HepG2 (cell line): Measurements from ENCODE around the gene BIRC5. TPM values are rescaled to one million over a fixed set of nuclear protein-coding genes. Genes with fewer than 3 reads are reported as not detected.

Source experiments
- ATAC-seq: fragments of 200-7000 bp; cut with Tn5 transposase; 3 replicates; pipeline ENCODE4 v1.9.1; 2020; ENCODE audit warnings: mild to moderate bottlenecking, moderate library complexity
- BruUV-seq: library from RNA; stranded (reverse); fragments of 400-500 nt; replicated peaks from 2 replicates; lab custom pipeline; 2021; lab: Mats Ljungman, UMichigan
- CTCF ChIA-PET: fragments of 300-600 bp; formaldehyde crosslinking; extraction: SDS; loops from one replicate; lab custom pipeline; 2021; ENCODE audit warnings: low total read pairs, inconsistent platforms, low intra/inter-chr PET ratio; lab: Yijun Ruan, JAX
- POLR2A ChIA-PET: fragments of 350-600 bp; sonication (Branson Sonifier 250); formaldehyde crosslinking; loops from one replicate; lab custom pipeline; 2020; ENCODE audit warnings: antibody characterized with exemption, inconsistent platforms; lab: Yijun Ruan, JAX
- DNase-seq: peaks from one replicate; pipeline ENCODE4 v3.0.0-alpha.2; 2015; ENCODE audit warnings: low spot score
- FAIRE-seq: peaks from 3 replicates; lab custom pipeline; 2011; peaks lifted over from hg19 to GRCh38; lab: Jason Lieb, UNC
- H2AFZ ChIP-seq: one replicate; pipeline ENCODE4 v1.6.1; 2011; ENCODE audit warnings: low read length, inconsistent platforms
- H3K27ac ChIP-seq: fragments of 300-600 bp; 3 replicates; pipeline ENCODE4 v1.8.0; 2011; ENCODE audit warnings: mixed run types, mild to moderate bottlenecking, mixed read lengths, low read length, inconsistent platforms; ENCODE audit not compliant: insufficient read depth; ENCODE audit errors: extremely low read length
- H3K27me3 ChIP-seq, 2 experiments: fragments of 200-600 bp in 1 of 2; 2 replicates in 1 of 2; 3 replicates in 1 of 2; pipeline versions ENCODE4 v1.6.0 to v1.8.0; 2011; ENCODE audit warnings: low read length in 2 of 2, mild to moderate bottlenecking in 2 of 2, moderate library complexity in 2 of 2, inconsistent platforms in 1 of 2; ENCODE audit not compliant: insufficient read depth in 2 of 2, control insufficient read depth in 1 of 2
- H3K36me3 ChIP-seq, 2 experiments: fragments of 200-600 bp in 1 of 2; replicated peaks in 1 of 2; 2 replicates in 1 of 2; 3 replicates in 1 of 2; pipeline versions ENCODE4 v1.5.1 to v1.8.0; 2011; ENCODE audit warnings: low read length in 2 of 2, inconsistent platforms in 1 of 2; ENCODE audit not compliant: insufficient read depth in 2 of 2, control insufficient read depth in 1 of 2
- H3K4me1 ChIP-seq: 2 replicates; pipeline ENCODE4 v1.5.1; 2012; ENCODE audit warnings: low read length, inconsistent platforms; ENCODE audit not compliant: insufficient read depth
- H3K4me2 ChIP-seq: 2 replicates; pipeline ENCODE4 v1.6.0; 2011; ENCODE audit warnings: low read depth, low read length, inconsistent platforms
- H3K4me3 ChIP-seq, 3 experiments: fragments of 200-600 bp in 1 of 3; sonication (generic), shearing (Covaris generic) in 1 of 3; replicated peaks in 1 of 3; 2 replicates each; pipeline ENCODE4 v1.5.1; 2011 to 2016; ENCODE audit warnings: low read length in 3 of 3, inconsistent platforms in 2 of 3, low read depth in 2 of 3, mild to moderate bottlenecking in 2 of 3, control low read depth in 1 of 3, mixed read lengths in 1 of 3; ENCODE audit not compliant: insufficient read depth in 1 of 3
- H3K79me2 ChIP-seq: one replicate; pipeline ENCODE4 v1.6.1; 2011; ENCODE audit warnings: low read length, inconsistent platforms; ENCODE audit not compliant: insufficient read depth
- H3K9ac ChIP-seq: 2 replicates; pipeline ENCODE4 v1.6.0; 2011; ENCODE audit warnings: mild to moderate bottlenecking, low read depth, low read length, inconsistent platforms; ENCODE audit not compliant: insufficient read depth
- H3K9me3 ChIP-seq: 2 replicates; pipeline ENCODE4 v1.5.1; 2012; ENCODE audit warnings: mild to moderate bottlenecking, low read length
- H4K20me1 ChIP-seq: 2 replicates; pipeline ENCODE4 v1.6.0; 2011; ENCODE audit warnings: inconsistent platforms, mild to moderate bottlenecking, low read length, moderate library complexity; ENCODE audit not compliant: insufficient read depth
- ATM ChIP-seq: fragments of 450-650 bp; IDR thresholded peaks from 2 replicates; pipeline ENCODE4 v1.7.1; 2017; ENCODE audit warnings: mild to moderate bottlenecking, borderline replicate concordance
- DBP ChIP-seq: sonication (generic); formaldehyde crosslinking; IDR thresholded peaks from 2 replicates; pipeline ENCODE4 v1.4.0; 2020; ENCODE audit warnings: missing genetic modification reagents; ENCODE audit errors: not compliant biosample characterization
- DNMT1 ChIP-seq: sonication (generic); formaldehyde crosslinking; IDR thresholded peaks from 2 replicates; pipeline ENCODE4 v1.5.1; 2020; ENCODE audit warnings: mild to moderate bottlenecking, missing genetic modification reagents
- HIVEP1 ChIP-seq: sonication (generic); formaldehyde crosslinking; IDR thresholded peaks from 2 replicates; pipeline ENCODE4 v1.4.0; 2020; ENCODE audit warnings: mild to moderate bottlenecking, missing genetic modification reagents
- HNRNPL ChIP-seq: fragments of 200-400 bp; formaldehyde crosslinking; IDR thresholded peaks from 2 replicates; pipeline ENCODE4 v1.6.1; 2017; ENCODE audit warnings: mild to moderate bottlenecking, low read depth, low read length
- KIAA2018 ChIP-seq: sonication (generic); formaldehyde crosslinking; IDR thresholded peaks from 2 replicates; pipeline ENCODE4 v1.5.0; 2020; ENCODE audit warnings: mild to moderate bottlenecking, missing genetic modification reagents, borderline replicate concordance
- MBNL3 ChIP-seq: fragments of 250-450 bp; sonication (Bioruptor Pico); conservative IDR thresholded peaks from 2 replicates; pipeline ENCODE4 v1.8.0; 2022; ENCODE audit warnings: mild to moderate bottlenecking, inconsistent platforms
- RFX3 ChIP-seq: IDR thresholded peaks from 2 replicates; pipeline ENCODE4 v1.6.1; 2016; ENCODE audit warnings: missing biosample characterization, missing genetic modification reagents
- SALL1 ChIP-seq: sonication (generic); formaldehyde crosslinking; IDR thresholded peaks from 2 replicates; pipeline ENCODE4 v1.8.0; 2022; ENCODE audit warnings: mild to moderate bottlenecking, missing genetic modification reagents
- ZNF256 ChIP-seq: sonication (generic); formaldehyde crosslinking; conservative IDR thresholded peaks from 2 replicates; pipeline ENCODE4 v1.4.0; 2020; ENCODE audit warnings: missing genetic modification reagents
- ZNF274 ChIP-seq: sonication (generic); formaldehyde crosslinking; IDR thresholded peaks from 2 replicates; pipeline ENCODE4 v1.5.1; 2020; ENCODE audit warnings: mild to moderate bottlenecking, missing genetic modification reagents
- ZNF317 ChIP-seq: sonication (generic); formaldehyde crosslinking; IDR thresholded peaks from 2 replicates; pipeline ENCODE4 v1.5.0; 2020; ENCODE audit warnings: mild to moderate bottlenecking, missing genetic modification reagents
- ZNF784 ChIP-seq: sonication (generic); formaldehyde crosslinking; IDR thresholded peaks from 2 replicates; pipeline ENCODE4 v1.5.1; 2020; ENCODE audit warnings: missing genetic modification reagents, mild to moderate bottlenecking, borderline replicate concordance
- WGBS: methylation state at CpG from one replicate; pipeline ENCODE4 v1.1.6; 2017; ENCODE audit warnings: low lambda C conversion rate; 5-methylcytosine and 5-hydroxymethylcytosine counted together
- in situ Hi-C: cut with HindIII; loops from 2 replicates; pipeline ENCODE4 v1.10.0; 2017; ENCODE audit warnings: low pct_unique_long_range_greater_than_20kb; ENCODE audit not compliant: extremely low pct_ligation_motif_present
- intact Hi-C: fragments of 100-400 bp; cut with micrococcal nuclease; formaldehyde crosslinking; loops from one replicate; pipeline ENCODE4 v1.10.0; 2022; ENCODE audit not compliant: unreplicated experiment
- polyA plus RNA-seq, 8 experiments: library from polyadenylated mRNA; depleted of rRNA in 3 of 8; stranded (reverse) in 7 of 8; unstranded in 1 of 8; fragments of >200 nt; fragmentation: Illumina TruSeq in 4 of 8; extraction: Trizol in 4 of 8; gene quantifications; 2 replicates each; pipeline versions ENCODE4 v1.2.1 to v1.2.3, GENCODE V29; 2011 to 2016; ENCODE audit warnings: low read depth in 4 of 8, missing spikeins in 1 of 8, mixed read lengths in 1 of 8; ENCODE audit not compliant: insufficient read depth in 1 of 8
- total RNA-seq, 5 experiments: library from RNA; depleted of rRNA; stranded (reverse); fragments of >200 nt; fragmentation: Illumina TruSeq; extraction: Trizol; gene quantifications; 2 replicates each; pipeline ENCODE4 v1.2.3, GENCODE V29; 2016; ENCODE audit warnings: low read depth in 1 of 5

The BIRC5 gene
- total and polyA plus RNA-seq, 2 of the 13 experiments (the other 11 are each of a cell fraction or from before 2014, with no cell fraction given), result 30.3 to 135 TPM

GRCh38 chr17:78240012-78240655 is 26.1 kb downstream of the BIRC5 start:
- no peak for FAIRE-seq
- in situ Hi-C loops, result no loop called here
- no peak overlapping the region for H3K27ac ChIP-seq
- H3K9me3 ChIP-seq, result no peaks in the 10 kb centered on the region
- H2AFZ ChIP-seq, result no peak overlapping the region
- no peak for ATAC-seq
- intact Hi-C loops, result loop anchor here (10.0 kb wide), 1 partner anchor 1025 kb away; no protein-coding TSS in a partner anchor
- no peaks in the 10 kb centered on the region for H3K36me3 ChIP-seq
- WGBS, result 33% methylated on average over 10 of the region's 12 CpGs
- ChIA-PET POLR2A (interaction anchor here (1.9 kb wide), 1 partner anchor 8 kb away, joined by 6 read pairs; the partner anchor contains the start of gene TMEM235), CTCF (no interaction called here)
- no peak overlapping the region for H3K9ac ChIP-seq
- H3K4me3 ChIP-seq, result no peak overlapping the region
- BruUV-seq, result no TSS peak
- no peak overlapping the region for H3K4me2 ChIP-seq
- H4K20me1 ChIP-seq, result no peaks in the 10 kb centered on the region
- no peaks in the 10 kb centered on the region for H3K79me2 ChIP-seq
- peaks cover 53% of the 10 kb centered on the region for H3K4me1 ChIP-seq
- no peak for DNase-seq
- H3K27me3 ChIP-seq, result peaks cover 8 to 43% of the 10 kb centered on the region in 2 experiments; a peak in 4 of 5 replicates
- TF ChIP-seq DNMT1 (CRISPR knock-in tag) (no peak), SALL1 (no peak), KIAA2018 (CRISPR knock-in tag) (no peak), ATM (no peak), ZNF317 (CRISPR knock-in tag) (no peak), DBP (CRISPR knock-in tag) (no peak), ZNF274 (no peak), ZNF784 (CRISPR knock-in tag) (no peak), ZNF256 (CRISPR knock-in tag) (no peak), RFX3 (no peak), HIVEP1 (0 out of 2 replicates have a peak, but pooled peaks have one; percentile 31), MBNL3 (CRISPR knock-in tag) (no peak), HNRNPL (0 out of 2 replicates have a peak, but pooled peaks have one; percentile 62)
